SK-N-SH treated with all-trans-retinoic acid at 6 μM for 48 hours (cell line): ENCODE data around the gene C13orf42.

Experiments used
- ESRRG ChIP-seq: fragments of 250-450 bp; sonication (Bioruptor Pico); IDR thresholded peaks from 2 replicates; pipeline ENCODE4 v1.6.1; 2021; ENCODE audit warnings: mild to moderate bottlenecking
- GLIS3 ChIP-seq: fragments of 250-450 bp; sonication (Bioruptor Pico); IDR thresholded peaks from 2 replicates; pipeline ENCODE4 v1.5.0; 2020; ENCODE audit warnings: mild to moderate bottlenecking, moderate library complexity
- SNAI2 ChIP-seq: fragments of 250-450 bp; sonication (Bioruptor Pico); IDR thresholded peaks from 2 replicates; pipeline ENCODE4 v1.5.0; 2020; ENCODE audit warnings: mild to moderate bottlenecking, moderate library complexity
- TCF4 ChIP-seq: fragments of 250-450 bp; sonication (Bioruptor Pico); IDR thresholded peaks from 2 replicates; pipeline ENCODE4 v1.8.0; 2021; ENCODE audit warnings: mild to moderate bottlenecking, moderate library complexity, borderline replicate concordance
- ZFP3 ChIP-seq: fragments of 250-450 bp; sonication (Bioruptor Pico); IDR thresholded peaks from 2 replicates; pipeline ENCODE4 v1.5.0; 2020; ENCODE audit warnings: mild to moderate bottlenecking, moderate library complexity
- ZNF8 ChIP-seq: fragments of 450-650 bp; formaldehyde crosslinking; IDR thresholded peaks from 2 replicates; pipeline ENCODE4 v1.5.0; 2020; ENCODE audit warnings: mild to moderate bottlenecking, moderate library complexity
- TF ChIP-seq, protein P1 (sequence below): fragments of 250-450 bp; sonication (Bioruptor Pico); IDR thresholded peaks from 2 replicates; pipeline ENCODE4 v1.5.1; 2020; ENCODE audit warnings: low read depth, mild to moderate bottlenecking, moderate library complexity
- TF ChIP-seq, protein P2 (sequence below): fragments of 250-450 bp; sonication (Bioruptor Pico); IDR thresholded peaks from 2 replicates; pipeline ENCODE4 v1.5.0; 2020; ENCODE audit warnings: mild to moderate bottlenecking, moderate library complexity

DNA sequence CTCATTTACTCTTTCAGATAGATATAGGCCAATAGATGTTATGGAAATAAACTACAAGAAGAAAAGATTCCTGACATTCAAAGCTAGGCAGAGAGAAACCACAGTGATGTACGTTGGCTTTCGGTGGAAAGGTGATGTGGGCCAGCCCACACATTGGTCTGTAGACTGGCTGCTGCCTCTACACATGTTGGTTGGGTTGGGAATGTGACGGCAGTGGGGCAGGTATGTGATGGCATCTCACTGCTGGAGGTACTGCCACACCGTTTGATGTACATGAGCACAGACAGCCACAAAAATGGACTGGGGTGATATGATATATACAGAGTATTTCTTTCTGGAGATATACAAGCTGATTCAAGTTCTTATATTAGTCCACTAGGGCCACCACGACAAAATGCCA, 69.4 kb downstream of the C13orf42 start:
- TF ChIP-seq ESRRG (CRISPR knock-in tag) (no peak), ZNF8 (no peak), ZFP3 (CRISPR knock-in tag) (no peak), GLIS3 (CRISPR knock-in tag) (no peak), SNAI2 (CRISPR knock-in tag) (no peak), TCF4 (CRISPR knock-in tag) (no peak)
- TF ChIP-seq, protein P1, sequence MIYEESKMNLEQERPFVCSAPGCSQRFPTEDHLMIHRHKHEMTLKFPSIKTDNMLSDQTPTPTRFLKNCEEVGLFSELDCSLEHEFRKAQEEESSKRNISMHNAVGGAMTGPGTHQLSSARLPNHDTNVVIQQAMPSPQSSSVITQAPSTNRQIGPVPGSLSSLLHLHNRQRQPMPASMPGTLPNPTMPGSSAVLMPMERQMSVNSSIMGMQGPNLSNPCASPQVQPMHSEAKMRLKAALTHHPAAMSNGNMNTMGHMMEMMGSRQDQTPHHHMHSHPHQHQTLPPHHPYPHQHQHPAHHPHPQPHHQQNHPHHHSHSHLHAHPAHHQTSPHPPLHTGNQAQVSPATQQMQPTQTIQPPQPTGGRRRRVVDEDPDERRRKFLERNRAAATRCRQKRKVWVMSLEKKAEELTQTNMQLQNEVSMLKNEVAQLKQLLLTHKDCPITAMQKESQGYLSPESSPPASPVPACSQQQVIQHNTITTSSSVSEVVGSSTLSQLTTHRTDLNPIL (CRISPR knock-in tag), result no peak
- TF ChIP-seq, protein P2, sequence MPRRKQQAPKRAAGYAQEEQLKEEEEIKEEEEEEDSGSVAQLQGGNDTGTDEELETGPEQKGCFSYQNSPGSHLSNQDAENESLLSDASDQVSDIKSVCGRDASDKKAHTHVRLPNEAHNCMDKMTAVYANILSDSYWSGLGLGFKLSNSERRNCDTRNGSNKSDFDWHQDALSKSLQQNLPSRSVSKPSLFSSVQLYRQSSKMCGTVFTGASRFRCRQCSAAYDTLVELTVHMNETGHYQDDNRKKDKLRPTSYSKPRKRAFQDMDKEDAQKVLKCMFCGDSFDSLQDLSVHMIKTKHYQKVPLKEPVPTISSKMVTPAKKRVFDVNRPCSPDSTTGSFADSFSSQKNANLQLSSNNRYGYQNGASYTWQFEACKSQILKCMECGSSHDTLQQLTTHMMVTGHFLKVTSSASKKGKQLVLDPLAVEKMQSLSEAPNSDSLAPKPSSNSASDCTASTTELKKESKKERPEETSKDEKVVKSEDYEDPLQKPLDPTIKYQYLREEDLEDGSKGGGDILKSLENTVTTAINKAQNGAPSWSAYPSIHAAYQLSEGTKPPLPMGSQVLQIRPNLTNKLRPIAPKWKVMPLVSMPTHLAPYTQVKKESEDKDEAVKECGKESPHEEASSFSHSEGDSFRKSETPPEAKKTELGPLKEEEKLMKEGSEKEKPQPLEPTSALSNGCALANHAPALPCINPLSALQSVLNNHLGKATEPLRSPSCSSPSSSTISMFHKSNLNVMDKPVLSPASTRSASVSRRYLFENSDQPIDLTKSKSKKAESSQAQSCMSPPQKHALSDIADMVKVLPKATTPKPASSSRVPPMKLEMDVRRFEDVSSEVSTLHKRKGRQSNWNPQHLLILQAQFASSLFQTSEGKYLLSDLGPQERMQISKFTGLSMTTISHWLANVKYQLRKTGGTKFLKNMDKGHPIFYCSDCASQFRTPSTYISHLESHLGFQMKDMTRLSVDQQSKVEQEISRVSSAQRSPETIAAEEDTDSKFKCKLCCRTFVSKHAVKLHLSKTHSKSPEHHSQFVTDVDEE (CRISPR knock-in tag), result no peak
